Measurements from ENCODE around the gene TACC2. TPM values are rescaled to one million over a fixed set of nuclear protein-coding genes. Genes with fewer than 3 reads are reported as not detected.

Gene TACC2
- total and polyA plus RNA-seq, 5 donors from 2014 or later, result not detected

DNA sequence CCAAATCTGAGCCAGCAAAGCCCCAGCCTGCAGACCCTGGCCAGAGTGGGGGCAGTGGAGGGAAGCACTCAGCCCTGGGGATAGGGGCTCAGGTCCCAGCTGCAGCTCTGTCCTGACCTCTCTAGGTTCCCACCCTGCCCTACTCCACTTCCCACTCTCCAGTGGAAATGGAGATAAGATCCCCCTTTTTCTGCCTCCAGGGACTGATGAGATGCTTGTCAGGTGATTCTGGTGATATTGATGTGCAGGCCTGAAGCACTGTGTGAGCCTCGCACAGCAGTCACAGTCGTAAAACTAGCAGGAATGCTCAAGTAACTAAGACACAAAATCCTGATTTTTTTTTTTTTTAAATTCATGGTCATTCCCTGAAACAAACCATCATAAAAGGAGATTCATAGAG, 227.1 kb downstream of the TACC2 start:
- Mint-ChIP-seq H3K9me3 (peaks cover 0 to 2% (median 0%) of the 10 kb centered on the region in 7 donors), H3K27me3 (peaks cover 16% of the 10 kb centered on the region), H3K4me3 (no peak overlapping the region), H3K4me1 (no peaks in the 10 kb centered on the region), H3K36me3 (no peaks in the 10 kb centered on the region), H3K27ac (no peak overlapping the region)
- Histone ChIP-seq H3K36me3 (ENCODE audit: control insufficient read depth, insufficient read depth, low read length) (no peaks in the 10 kb centered on the region), H3K27ac (ENCODE audit: insufficient read depth, low read length, poor library complexity, severe bottlenecking) (no peak overlapping the region), H3K4me1 (ENCODE audit: control insufficient read depth, insufficient read depth, low read length, poor library complexity, severe bottlenecking) (no peaks in the 10 kb centered on the region), H3K4me3 (ENCODE audit: low read depth, low read length) (no peak overlapping the region), H3K9me3 (ENCODE audit: control insufficient read depth in 2 of 2, low read length in 2 of 2) (no peaks in the 10 kb centered on the region), H3K27me3 (ENCODE audit: control insufficient read depth, insufficient read depth, low read length) (no peaks in the 10 kb centered on the region)
- ATAC-seq (ENCODE audit: low read depth in 2 of 2) (no peak), DNase-seq (no peak)

DNA sequence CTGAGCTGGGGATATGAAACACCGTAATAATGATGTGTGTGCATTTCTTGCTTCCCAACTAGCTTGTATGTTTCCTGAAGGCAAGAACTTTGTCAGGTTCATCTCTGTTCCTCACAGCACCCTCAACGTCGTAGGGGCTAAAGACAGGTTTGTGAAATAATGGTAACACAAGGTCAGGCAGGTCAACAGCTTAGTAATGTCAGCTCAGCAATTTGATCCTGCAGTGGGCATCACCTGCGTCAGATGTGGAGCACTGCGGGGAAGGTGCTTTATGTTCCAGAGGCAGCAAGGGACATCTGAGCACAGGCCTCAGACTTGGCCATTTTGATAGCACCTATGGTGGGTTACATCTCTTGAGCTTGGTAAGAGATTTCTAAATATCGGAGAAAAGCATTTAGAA, 230.4 kb downstream of the TACC2 start:
- Histone ChIP-seq H3K36me3 (ENCODE audit: control insufficient read depth, insufficient read depth, low read length) (no peaks in the 10 kb centered on the region), H3K9me3 (ENCODE audit: control insufficient read depth in 2 of 2, low read length in 2 of 2) (no peaks in the 10 kb centered on the region), H3K27me3 (ENCODE audit: control insufficient read depth, insufficient read depth, low read length) (no peaks in the 10 kb centered on the region), H3K27ac (ENCODE audit: insufficient read depth, low read length, poor library complexity, severe bottlenecking) (no peak overlapping the region), H3K4me1 (ENCODE audit: control insufficient read depth, insufficient read depth, low read length, poor library complexity, severe bottlenecking) (no peaks in the 10 kb centered on the region), H3K4me3 (ENCODE audit: low read depth, low read length) (no peak overlapping the region)
- H3K4me3 Mint-ChIP-seq, result no peak overlapping the region
- H3K9me3 Mint-ChIP-seq, result peaks cover 0 to 2% (median 0%) of the 10 kb centered on the region in 7 donors
- ATAC-seq (ENCODE audit: low read depth in 2 of 2) (no peak), DNase-seq (no peak)
- H3K4me1 Mint-ChIP-seq, result no peaks in the 10 kb centered on the region
- peaks cover 6% of the 10 kb centered on the region for H3K27me3 Mint-ChIP-seq
- H3K36me3 Mint-ChIP-seq, result no peaks in the 10 kb centered on the region
- H3K27ac Mint-ChIP-seq, result no peak overlapping the region

DNA sequence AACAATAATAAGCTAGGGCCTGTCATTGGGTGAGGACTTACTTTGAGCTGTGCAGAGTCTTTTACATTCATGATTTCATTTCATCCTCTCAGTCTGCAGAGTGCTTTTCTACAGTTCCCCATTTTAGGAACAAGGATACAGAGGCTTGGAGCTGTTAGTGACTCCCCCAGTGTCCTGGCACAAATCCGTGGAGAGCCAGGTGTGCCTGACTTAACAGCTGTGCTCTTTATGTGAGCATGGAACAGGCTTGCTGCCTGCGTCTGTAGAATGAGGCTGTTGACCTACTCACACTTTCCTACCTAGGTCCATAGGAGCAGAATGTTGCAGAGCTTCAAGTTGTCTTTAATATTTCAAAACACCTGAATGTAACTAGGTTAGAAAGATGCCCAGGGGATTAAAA, 231.8 kb downstream of the TACC2 start:
- H3K27ac Mint-ChIP-seq, result no peak overlapping the region
- no peak overlapping the region for H3K4me3 Mint-ChIP-seq
- Histone ChIP-seq H3K27me3 (ENCODE audit: control insufficient read depth, insufficient read depth, low read length) (peaks cover 2% of the 10 kb centered on the region), H3K9me3 (ENCODE audit: control insufficient read depth in 2 of 2, low read length in 2 of 2) (no peaks in the 10 kb centered on the region), H3K27ac (ENCODE audit: insufficient read depth, low read length, poor library complexity, severe bottlenecking) (no peak overlapping the region), H3K36me3 (ENCODE audit: control insufficient read depth, insufficient read depth, low read length) (no peaks in the 10 kb centered on the region), H3K4me1 (ENCODE audit: control insufficient read depth, insufficient read depth, low read length, poor library complexity, severe bottlenecking) (no peaks in the 10 kb centered on the region), H3K4me3 (ENCODE audit: low read depth, low read length) (no peak overlapping the region)
- peaks cover 17% of the 10 kb centered on the region for H3K27me3 Mint-ChIP-seq
- DNase-seq, result no peak
- H3K9me3 Mint-ChIP-seq, result no peaks in the 10 kb centered on the region
- H3K36me3 Mint-ChIP-seq, result no peaks in the 10 kb centered on the region
- no peak for ATAC-seq (ENCODE audit: low read depth in 2 of 2)
- H3K4me1 Mint-ChIP-seq, result no peaks in the 10 kb centered on the region

DNA sequence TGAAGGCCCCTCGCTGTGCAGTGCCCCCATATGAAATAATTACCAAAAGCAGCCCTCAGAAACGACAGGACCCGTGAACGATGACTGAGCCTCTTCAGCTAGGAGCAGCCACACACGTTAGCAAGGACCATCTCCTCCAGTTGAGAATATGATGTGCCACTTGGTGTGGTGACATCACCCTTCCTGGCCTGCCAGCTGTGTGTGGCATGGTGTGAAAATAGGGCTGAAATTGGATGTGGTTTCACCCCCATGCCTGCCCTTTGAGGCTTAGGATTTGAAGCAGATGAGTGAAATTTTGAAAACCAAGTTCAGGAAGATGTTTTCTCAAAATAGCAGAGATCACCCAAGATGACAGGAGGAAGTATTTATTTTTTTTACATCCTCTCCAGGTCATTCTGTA, 233.0 kb downstream of the TACC2 start:
- Histone ChIP-seq H3K9me3 (ENCODE audit: control insufficient read depth in 2 of 2, low read length in 2 of 2) (no peaks in the 10 kb centered on the region), H3K27me3 (ENCODE audit: control insufficient read depth, insufficient read depth, low read length) (peaks cover 2% of the 10 kb centered on the region), H3K4me1 (ENCODE audit: control insufficient read depth, insufficient read depth, low read length, poor library complexity, severe bottlenecking) (no peaks in the 10 kb centered on the region), H3K27ac (ENCODE audit: insufficient read depth, low read length, poor library complexity, severe bottlenecking) (no peak overlapping the region), H3K4me3 (ENCODE audit: low read depth, low read length) (no peak overlapping the region), H3K36me3 (ENCODE audit: control insufficient read depth, insufficient read depth, low read length) (no peaks in the 10 kb centered on the region)
- H3K4me3 Mint-ChIP-seq, result no peak overlapping the region
- H3K4me1 Mint-ChIP-seq, result no peaks in the 10 kb centered on the region
- peaks cover 17% of the 10 kb centered on the region for H3K27me3 Mint-ChIP-seq
- H3K36me3 Mint-ChIP-seq, result no peaks in the 10 kb centered on the region
- DNase-seq (no peak), ATAC-seq (ENCODE audit: low read depth in 2 of 2) (no peak)
- no peak overlapping the region for H3K27ac Mint-ChIP-seq
- H3K9me3 Mint-ChIP-seq, result no peaks in the 10 kb centered on the region

DNA sequence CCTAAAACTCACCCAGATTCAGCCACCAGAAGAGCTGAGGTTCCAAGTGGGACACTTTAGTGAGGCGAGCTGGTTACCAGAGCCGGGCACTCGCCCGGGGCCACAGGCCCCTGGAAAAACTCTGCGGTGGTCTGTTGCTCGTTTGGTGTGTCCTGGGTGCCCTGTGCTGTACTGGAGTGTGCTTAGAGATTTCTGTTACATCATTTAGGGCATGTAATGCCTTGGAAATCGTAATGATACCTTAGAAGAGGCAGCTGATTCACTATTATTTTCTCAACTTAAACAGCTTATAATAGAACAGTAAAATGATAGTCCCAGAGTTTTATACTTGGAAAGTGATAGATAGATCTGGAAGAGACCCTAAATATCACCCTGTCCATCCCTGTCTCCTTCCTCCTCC, 233.7 kb downstream of the TACC2 start:
- Histone ChIP-seq H3K36me3 (ENCODE audit: control insufficient read depth, insufficient read depth, low read length) (no peaks in the 10 kb centered on the region), H3K27ac (ENCODE audit: insufficient read depth, low read length, poor library complexity, severe bottlenecking) (no peak overlapping the region), H3K4me3 (ENCODE audit: low read depth, low read length) (no peak overlapping the region), H3K27me3 (ENCODE audit: control insufficient read depth, insufficient read depth, low read length) (peaks cover 2% of the 10 kb centered on the region), H3K4me1 (ENCODE audit: control insufficient read depth, insufficient read depth, low read length, poor library complexity, severe bottlenecking) (no peaks in the 10 kb centered on the region), H3K9me3 (ENCODE audit: control insufficient read depth in 2 of 2, low read length in 2 of 2) (no peaks in the 10 kb centered on the region)
- Mint-ChIP-seq H3K9me3 (no peaks in the 10 kb centered on the region), H3K27ac (no peak overlapping the region), H3K36me3 (no peaks in the 10 kb centered on the region), H3K27me3 (peaks cover 17% of the 10 kb centered on the region), H3K4me3 (no peak overlapping the region), H3K4me1 (no peaks in the 10 kb centered on the region)
- no peak for DNase-seq
- ATAC-seq (ENCODE audit: low read depth in 2 of 2), result no peak

DNA sequence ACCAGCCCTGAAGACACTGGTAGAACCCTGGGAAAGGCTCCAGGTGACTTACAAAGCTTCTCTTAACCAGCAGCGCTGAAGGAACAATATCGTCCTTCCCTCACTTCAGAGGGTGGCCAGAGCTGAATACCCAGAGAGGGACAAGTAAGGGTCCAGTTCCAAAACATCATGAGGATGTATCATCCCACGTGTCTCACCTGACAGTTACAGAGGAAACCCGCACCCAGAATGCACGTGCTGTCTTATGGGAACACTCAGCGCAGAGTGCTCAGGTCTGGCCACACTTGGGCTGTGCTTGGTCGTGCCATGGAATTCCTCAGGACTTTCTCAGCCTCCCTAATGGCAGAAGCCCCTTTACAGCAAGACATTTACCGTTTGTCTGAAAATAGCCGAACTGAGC, 235.2 kb downstream of the TACC2 start:
- Mint-ChIP-seq H3K4me1 (no peaks in the 10 kb centered on the region), H3K27me3 (peaks cover 11% of the 10 kb centered on the region), H3K27ac (no peak overlapping the region), H3K9me3 (no peaks in the 10 kb centered on the region), H3K36me3 (no peaks in the 10 kb centered on the region), H3K4me3 (no peak overlapping the region)
- H3K36me3 ChIP-seq (ENCODE audit: control insufficient read depth, insufficient read depth, low read length), result no peaks in the 10 kb centered on the region
- no peak overlapping the region for H3K27ac ChIP-seq (ENCODE audit: insufficient read depth, low read length, poor library complexity, severe bottlenecking)
- DNase-seq, result no peak
- no peaks in the 10 kb centered on the region for H3K9me3 ChIP-seq (ENCODE audit: control insufficient read depth in 2 of 2, low read length in 2 of 2)
- H3K27me3 ChIP-seq (ENCODE audit: control insufficient read depth, insufficient read depth, low read length), result peaks cover 2% of the 10 kb centered on the region
- no peak overlapping the region for H3K4me3 ChIP-seq (ENCODE audit: low read depth, low read length)
- no peaks in the 10 kb centered on the region for H3K4me1 ChIP-seq (ENCODE audit: control insufficient read depth, insufficient read depth, low read length, poor library complexity, severe bottlenecking)
- no peak for ATAC-seq (ENCODE audit: low read depth in 2 of 2)

DNA sequence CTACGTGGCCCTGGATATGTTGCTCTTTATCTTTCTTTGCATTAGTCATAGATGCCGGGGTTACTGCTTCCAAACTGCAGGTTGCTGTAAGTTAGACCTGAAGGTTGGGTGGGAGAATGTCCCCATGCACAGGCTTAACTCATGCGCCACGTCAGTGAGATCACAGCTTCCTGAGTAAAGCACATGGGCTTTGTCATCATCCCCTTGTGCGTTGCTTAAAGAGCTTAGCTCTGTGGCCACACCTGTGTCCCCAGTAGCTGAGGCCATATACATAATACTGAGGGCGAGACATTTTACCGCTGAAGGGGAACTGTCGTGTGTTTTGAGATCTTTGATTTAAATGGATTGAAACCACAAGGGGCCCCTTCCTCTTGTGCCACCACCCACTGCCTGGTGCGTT, 236.4 kb downstream of the TACC2 start:
- no peaks in the 10 kb centered on the region for H3K36me3 ChIP-seq (ENCODE audit: control insufficient read depth, insufficient read depth, low read length)
- no peaks in the 10 kb centered on the region for H3K36me3 Mint-ChIP-seq

DNA sequence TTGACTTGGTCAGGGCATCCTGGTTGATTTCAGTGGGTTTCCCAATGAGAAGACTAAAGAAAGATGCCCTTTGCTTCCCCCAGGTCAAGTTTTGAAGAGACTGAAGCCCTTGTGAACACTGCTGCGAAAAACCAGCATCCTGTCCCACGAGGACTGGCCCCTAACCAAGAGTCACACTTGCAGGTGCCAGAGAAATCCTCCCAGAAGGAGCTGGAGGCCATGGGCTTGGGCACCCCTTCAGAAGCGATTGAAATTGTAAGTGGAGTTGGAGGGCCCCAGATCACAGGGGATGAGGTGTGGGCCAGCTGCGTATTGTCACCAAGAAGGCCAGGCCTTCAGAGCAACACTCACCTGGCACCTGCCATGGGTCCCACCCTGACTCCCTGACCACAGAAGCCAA, 238.8 kb downstream of the TACC2 start:
- peaks cover 16% of the 10 kb centered on the region for H3K27me3 Mint-ChIP-seq

More for the DNA sequence above, 236.4 kb downstream of the TACC2 start:
- Mint-ChIP-seq H3K4me1 (no peaks in the 10 kb centered on the region), H3K27me3 (peaks cover 16% of the 10 kb centered on the region), H3K27ac (no peak overlapping the region), H3K9me3 (no peaks in the 10 kb centered on the region), H3K4me3 (no peak overlapping the region)
- Histone ChIP-seq H3K4me3 (ENCODE audit: low read depth, low read length) (no peak overlapping the region), H3K4me1 (ENCODE audit: control insufficient read depth, insufficient read depth, low read length, poor library complexity, severe bottlenecking) (no peaks in the 10 kb centered on the region), H3K27ac (ENCODE audit: insufficient read depth, low read length, poor library complexity, severe bottlenecking) (no peak overlapping the region), H3K9me3 (ENCODE audit: control insufficient read depth in 2 of 2, low read length in 2 of 2) (no peaks in the 10 kb centered on the region), H3K27me3 (ENCODE audit: control insufficient read depth, insufficient read depth, low read length) (peaks cover 2% of the 10 kb centered on the region)
- ATAC-seq (ENCODE audit: low read depth in 2 of 2) (no peak), DNase-seq (no peak)

More for the DNA sequence above, 238.8 kb downstream of the TACC2 start:
- no peak overlapping the region for H3K27ac ChIP-seq (ENCODE audit: insufficient read depth, low read length, poor library complexity, severe bottlenecking)
- Mint-ChIP-seq H3K36me3 (no peaks in the 10 kb centered on the region), H3K27ac (no peak overlapping the region), H3K9me3 (no peaks in the 10 kb centered on the region), H3K4me3 (no peak overlapping the region), H3K4me1 (no peaks in the 10 kb centered on the region)
- no peaks in the 10 kb centered on the region for H3K9me3 ChIP-seq (ENCODE audit: control insufficient read depth in 2 of 2, low read length in 2 of 2)
- no peak for DNase-seq
- H3K4me1 ChIP-seq (ENCODE audit: control insufficient read depth, insufficient read depth, low read length, poor library complexity, severe bottlenecking), result no peaks in the 10 kb centered on the region
- no peak for ATAC-seq (ENCODE audit: low read depth in 2 of 2)
- H3K27me3 ChIP-seq (ENCODE audit: control insufficient read depth, insufficient read depth, low read length), result peaks cover 2% of the 10 kb centered on the region
- H3K36me3 ChIP-seq (ENCODE audit: control insufficient read depth, insufficient read depth, low read length), result no peaks in the 10 kb centered on the region
- no peak overlapping the region for H3K4me3 ChIP-seq (ENCODE audit: low read depth, low read length)
